ENCODE results near the gene PCYT1A. TPM values are rescaled to one million over a fixed set of nuclear protein-coding genes. Genes with fewer than 3 reads are reported as not detected.
"Not testable (repeated sequence)": the region's sequence is repeated elsewhere in the genome, so short reads cannot be mapped to it uniquely, and the experiment has no call there.

The PCYT1A gene
- total RNA-seq, 1 experiment from 2014 or later: 52.6 TPM

DNA sequence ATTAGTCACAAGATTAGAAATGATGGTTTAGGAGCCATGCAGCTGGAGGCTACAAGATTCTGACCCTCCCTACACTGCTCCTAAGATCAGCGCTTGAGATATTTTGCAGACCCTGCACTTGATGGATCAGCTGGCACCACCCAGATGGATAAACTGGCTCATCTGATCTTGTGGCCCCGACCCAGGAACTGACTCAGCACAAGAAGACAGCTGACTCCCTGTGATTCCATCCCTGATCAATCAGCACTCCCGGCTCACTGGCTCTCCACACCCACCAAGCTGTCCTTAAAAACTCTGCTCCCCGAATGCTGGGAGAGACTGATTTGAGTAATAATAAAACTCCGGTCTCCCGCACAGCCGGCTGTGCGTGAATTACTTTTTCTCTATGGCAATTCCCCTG lies 15.4 kb upstream of the PCYT1A start:
- H3K4me3 ChIP-seq, H3K27me3 ChIP-seq, H3K9me3 ChIP-seq, DNase-seq: not testable (repeated sequence)
- H3K36me3 ChIP-seq: peaks cover 13% of the 10 kb centered on the region; the same call in 1 of the 2 replicates

- not testable (repeated sequence) for H3K4me3 ChIP-seq, H3K27me3 ChIP-seq, H3K9me3 ChIP-seq, DNase-seq
- H3K36me3 ChIP-seq: peaks cover 13% of the 10 kb centered on the region; the same call in 1 of the 2 replicates
Observed at GRCh38 chr3:196302551-196302950, 15.0 kb upstream of the PCYT1A start.

GRCh38 chr3:196298521-196298920 lies 11.0 kb upstream of the PCYT1A start:
- peaks cover 5% of the 10 kb centered on the region; the same call in 1 of the 2 replicates for H3K36me3 ChIP-seq
- H3K9me3 ChIP-seq: no peaks in the 10 kb centered on the region
- no peak overlapping the region for H3K4me3 ChIP-seq
- no peak for DNase-seq
- no peaks in the 10 kb centered on the region for H3K27me3 ChIP-seq

DNA sequence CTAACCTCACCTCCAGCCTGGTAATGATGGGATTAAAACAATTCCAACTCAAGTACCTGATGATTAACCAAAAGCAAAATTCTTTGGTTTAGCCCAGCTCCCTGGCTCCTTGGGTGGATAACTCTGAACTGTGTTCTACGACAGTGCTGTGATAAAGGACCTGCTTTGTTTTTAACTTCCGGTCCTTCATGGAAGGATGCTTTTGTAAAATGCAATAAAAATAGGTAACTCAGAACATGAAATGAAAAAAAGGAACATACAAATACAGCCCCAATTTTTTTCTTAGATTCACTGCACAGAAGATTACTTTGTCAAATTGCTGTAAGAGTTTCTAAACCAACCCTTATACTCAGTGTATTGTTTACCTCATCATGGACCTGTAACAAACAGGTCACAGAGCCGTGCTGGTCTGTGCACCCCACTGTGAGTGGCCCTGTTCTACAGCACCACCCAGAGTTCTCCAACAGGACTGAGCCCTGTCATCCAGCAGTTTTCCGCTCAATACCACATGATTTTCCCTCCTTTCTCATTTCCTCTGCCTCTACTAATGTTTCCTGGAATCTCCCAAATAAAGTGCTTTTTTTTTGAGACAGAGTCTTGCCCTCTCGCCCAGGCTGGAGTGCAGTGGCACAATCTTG lies 4.9 kb upstream of the PCYT1A start:
- Histone ChIP-seq H3K9me3 (no peaks in the 10 kb centered on the region), H3K36me3 (peaks cover 2% of the 10 kb centered on the region; the same call in 1 of the 2 replicates), H3K27me3 (no peaks in the 10 kb centered on the region), H3K4me3 (no peak overlapping the region)
- no peak for DNase-seq

DNA sequence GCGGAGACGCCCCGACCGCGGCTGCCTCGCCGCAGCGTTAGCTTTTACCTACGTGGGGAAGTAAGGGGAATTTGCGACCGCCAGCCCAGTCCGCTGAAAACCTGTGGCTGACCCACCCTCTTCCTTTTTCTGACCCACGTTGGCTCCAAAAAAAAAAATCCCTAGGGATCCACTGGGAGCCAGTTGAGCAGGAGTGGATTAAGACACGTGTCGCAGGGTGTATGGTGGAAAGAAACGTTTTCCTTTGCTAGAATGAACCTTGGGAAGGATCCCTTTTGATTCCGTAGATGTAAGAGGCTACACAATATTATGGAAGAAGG lies 575 bp upstream of the PCYT1A start:
- no peak for DNase-seq
- Histone ChIP-seq H3K36me3 (peaks cover 15% of the 10 kb centered on the region; the same call in 1 of the 2 replicates), H3K9me3 (no peaks in the 10 kb centered on the region), H3K4me3 (peak overlapping the region; percentile 97), H3K27me3 (no peaks in the 10 kb centered on the region)

DNA sequence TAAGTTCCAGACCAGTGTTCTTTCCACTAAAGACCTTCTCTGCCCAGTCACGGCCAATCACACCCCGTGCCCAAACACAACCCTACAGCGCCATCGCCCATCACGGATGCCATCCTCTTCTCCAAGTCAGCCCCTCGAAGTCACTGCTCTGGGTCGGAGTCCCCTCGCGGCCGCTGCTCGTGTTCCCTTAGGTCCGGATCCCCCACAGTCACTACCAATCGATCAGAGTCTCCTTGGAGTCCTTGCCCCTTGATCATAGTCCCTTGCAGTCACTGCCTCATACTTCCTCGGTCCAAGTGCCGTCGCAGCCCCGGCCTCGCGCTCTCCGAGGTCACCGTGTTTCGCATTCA lies 461 bp downstream of the PCYT1A start:
- Histone ChIP-seq H3K9me3 (no peaks in the 10 kb centered on the region), H3K27me3 (no peaks in the 10 kb centered on the region), H3K36me3 (peaks cover 16% of the 10 kb centered on the region; the same call in 1 of the 2 replicates), H3K4me3 (peak overlapping the region; percentile 97)
- DNase-seq: peak; percentile 16

DNA sequence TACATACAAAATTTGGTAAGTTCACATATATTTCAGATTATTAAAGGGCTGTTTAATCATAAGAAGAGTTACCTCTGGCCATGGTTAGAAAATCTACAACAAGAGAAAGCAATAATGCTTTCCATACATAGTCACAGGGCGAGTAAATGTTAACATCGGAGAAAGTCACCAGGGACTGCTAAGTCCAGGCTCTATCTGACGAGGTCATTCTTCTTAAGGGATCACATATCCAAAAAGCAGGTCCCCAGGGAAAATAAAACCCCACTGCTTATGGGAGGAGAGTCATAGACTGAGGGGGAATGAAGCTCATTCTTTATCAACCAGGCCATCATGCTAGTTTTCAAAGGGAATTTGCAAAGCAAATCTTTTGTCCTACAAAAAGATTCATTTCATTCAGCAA lies 3.1 kb downstream of the PCYT1A start:
- Histone ChIP-seq H3K9me3 (no peaks in the 10 kb centered on the region), H3K27me3 (no peaks in the 10 kb centered on the region), H3K36me3 (peaks cover 21% of the 10 kb centered on the region), H3K4me3 (no peak overlapping the region)
- DNase-seq: no peak

DNA sequence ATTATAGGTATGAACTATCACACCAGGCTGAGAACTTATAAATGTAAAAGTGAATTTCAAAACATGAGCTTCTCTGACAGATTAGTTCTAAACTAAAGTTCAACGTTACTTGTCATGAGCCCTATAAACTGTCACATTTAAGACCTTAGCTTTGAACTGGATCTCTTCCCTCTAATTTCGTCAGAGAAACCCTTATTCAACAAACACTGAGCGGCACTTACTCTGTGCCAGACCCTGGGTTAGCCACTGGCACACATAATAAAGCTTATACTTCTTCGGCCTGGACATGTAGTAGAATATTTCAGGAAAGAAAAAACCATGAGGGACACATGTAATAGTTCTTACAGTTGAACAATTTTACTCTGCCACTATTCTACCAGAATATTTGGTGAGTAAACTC lies 5.6 kb downstream of the PCYT1A start:
- no peak overlapping the region for H3K4me3 ChIP-seq
- no peaks in the 10 kb centered on the region for H3K9me3 ChIP-seq
- no peaks in the 10 kb centered on the region for H3K27me3 ChIP-seq
- H3K36me3 ChIP-seq: peaks cover 19% of the 10 kb centered on the region
- no peak for DNase-seq

DNA sequence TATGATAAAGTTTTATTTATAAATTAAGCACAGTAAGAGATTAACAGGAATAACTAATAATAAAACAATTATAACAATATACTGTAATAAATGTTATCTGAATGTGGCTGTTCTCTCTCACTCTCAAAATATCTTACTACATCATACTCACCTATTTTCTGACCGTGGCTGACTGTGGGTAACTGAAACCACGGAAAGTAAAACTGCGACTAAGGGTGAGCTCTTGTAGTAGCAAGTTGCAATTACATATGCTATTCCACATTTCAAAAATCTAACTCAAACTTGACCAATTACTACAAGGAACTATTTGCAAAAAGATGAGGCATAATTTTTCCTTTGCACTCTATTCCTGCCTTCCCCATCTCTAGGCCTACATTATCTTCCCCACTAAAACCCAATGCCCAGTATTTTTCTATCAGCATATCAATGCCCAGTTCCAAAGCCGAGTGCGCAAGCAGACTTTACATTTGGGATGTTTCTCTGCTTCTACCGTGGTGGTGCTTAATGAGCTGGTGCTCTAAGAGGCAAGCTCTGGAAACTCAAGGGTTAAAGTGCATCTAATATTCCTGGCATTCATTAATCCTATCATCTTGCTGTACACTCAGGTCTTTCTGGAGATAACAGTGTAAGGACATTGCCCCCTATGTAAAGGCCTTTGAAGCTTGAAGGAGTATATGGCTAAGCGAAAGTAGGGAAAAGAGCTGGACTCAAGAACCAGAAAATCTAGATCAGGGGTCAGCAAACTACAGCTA lies 6.7 kb downstream of the PCYT1A start:
- Histone ChIP-seq H3K36me3 (peaks cover 19% of the 10 kb centered on the region), H3K4me3 (no peak overlapping the region), H3K27me3 (no peaks in the 10 kb centered on the region), H3K9me3 (no peaks in the 10 kb centered on the region)
- no peak for DNase-seq

DNA sequence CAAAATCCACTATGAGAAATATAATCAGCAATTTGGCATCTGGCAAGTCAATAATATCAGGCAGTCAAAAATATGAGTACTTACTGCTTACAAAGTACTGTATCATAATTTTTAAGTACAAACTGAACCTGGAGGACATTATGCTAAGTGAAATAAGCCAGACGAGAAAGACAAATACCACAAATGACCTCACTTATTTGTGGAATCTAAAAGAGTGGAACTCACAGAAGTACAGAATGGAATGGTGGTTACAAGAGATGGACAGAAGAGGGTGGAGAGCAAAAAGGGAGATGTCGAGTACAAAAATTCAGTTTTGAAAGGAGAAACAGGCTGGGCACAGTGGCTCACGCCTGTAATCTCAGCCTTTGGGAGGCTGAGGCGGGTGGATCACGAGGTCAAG lies 12.4 kb downstream of the PCYT1A start:
- Histone ChIP-seq H3K36me3 (peaks cover 31% of the 10 kb centered on the region), H3K27me3 (no peaks in the 10 kb centered on the region), H3K4me3 (no peak overlapping the region), H3K9me3 (no peaks in the 10 kb centered on the region)
- no peak for DNase-seq

- no peak for DNase-seq
- H3K27me3 ChIP-seq: no peaks in the 10 kb centered on the region
- peaks cover 33% of the 10 kb centered on the region for H3K36me3 ChIP-seq
- H3K9me3 ChIP-seq: no peaks in the 10 kb centered on the region
- H3K4me3 ChIP-seq: no peak overlapping the region
Observed at GRCh38 chr3:196274585-196274984, 12.9 kb downstream of the PCYT1A start.

GRCh38 chr3:196273655-196274054 lies 13.9 kb downstream of the PCYT1A start:
- no peak overlapping the region for H3K4me3 ChIP-seq
- no peaks in the 10 kb centered on the region for H3K9me3 ChIP-seq
- H3K36me3 ChIP-seq: peaks cover 39% of the 10 kb centered on the region
- H3K27me3 ChIP-seq: no peaks in the 10 kb centered on the region
- DNase-seq: no peak

DNA sequence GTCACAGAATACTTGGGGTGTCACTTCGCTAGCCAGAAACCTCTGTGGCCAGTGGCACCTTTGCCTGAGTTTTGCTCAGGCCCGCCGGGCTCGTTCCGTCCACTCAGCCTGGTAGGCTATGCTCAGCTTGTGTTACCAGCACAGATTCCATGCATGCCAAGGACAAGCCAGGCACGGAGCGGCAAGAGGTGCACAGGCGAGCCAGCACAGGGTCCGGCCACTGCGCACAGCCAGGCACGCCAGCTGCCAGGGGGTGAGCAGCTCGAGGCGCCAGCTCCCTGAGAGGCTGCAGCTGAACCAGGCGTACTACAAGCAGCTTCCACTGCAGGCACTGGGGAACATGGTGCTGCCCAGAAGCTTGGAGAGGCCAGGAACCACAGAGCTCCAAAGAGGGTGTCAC lies 14.7 kb downstream of the PCYT1A start:
- DNase-seq: no peak
- H3K27me3 ChIP-seq: no peaks in the 10 kb centered on the region
- no peaks in the 10 kb centered on the region for H3K9me3 ChIP-seq
- H3K36me3 ChIP-seq: peaks cover 40% of the 10 kb centered on the region
- H3K4me3 ChIP-seq: no peak overlapping the region

DNA sequence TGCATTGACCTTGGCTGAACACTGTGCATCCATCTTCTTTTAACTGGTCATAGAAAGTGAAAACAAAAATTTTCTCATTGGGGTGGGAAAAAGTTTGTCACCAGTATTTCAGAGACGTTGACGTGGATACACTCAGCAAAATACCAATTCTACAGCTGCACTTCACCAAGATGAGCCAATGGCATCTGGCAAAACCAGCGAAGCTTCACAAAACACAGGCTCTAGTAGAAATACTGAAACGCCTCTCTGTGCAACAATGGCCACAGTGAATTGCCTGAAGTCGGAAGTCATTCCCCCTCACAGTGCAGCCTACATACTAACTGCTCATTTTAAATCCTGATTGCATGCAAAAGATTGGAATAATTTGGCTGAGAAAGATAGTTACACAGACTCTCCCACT lies 17.0 kb downstream of the PCYT1A start:
- no peaks in the 10 kb centered on the region for H3K27me3 ChIP-seq
- no peak overlapping the region for H3K4me3 ChIP-seq
- peaks cover 57% of the 10 kb centered on the region for H3K36me3 ChIP-seq
- no peak for DNase-seq
- H3K9me3 ChIP-seq: no peaks in the 10 kb centered on the region

GRCh38 chr3:196268284-196269163 lies 19.0 kb downstream of the PCYT1A start:
- no peak overlapping the region for H3K4me3 ChIP-seq
- H3K27me3 ChIP-seq: no peaks in the 10 kb centered on the region
- no peaks in the 10 kb centered on the region for H3K9me3 ChIP-seq
- H3K36me3 ChIP-seq: peaks cover 54% of the 10 kb centered on the region
- peak; percentile 79 for DNase-seq

- Histone ChIP-seq H3K36me3 (peaks cover 47% of the 10 kb centered on the region), H3K9me3 (no peaks in the 10 kb centered on the region), H3K4me3 (no peak overlapping the region), H3K27me3 (no peaks in the 10 kb centered on the region)
- DNase-seq: no peak
Observed at GRCh38 chr3:196263819-196264218, 23.7 kb downstream of the PCYT1A start.

DNA sequence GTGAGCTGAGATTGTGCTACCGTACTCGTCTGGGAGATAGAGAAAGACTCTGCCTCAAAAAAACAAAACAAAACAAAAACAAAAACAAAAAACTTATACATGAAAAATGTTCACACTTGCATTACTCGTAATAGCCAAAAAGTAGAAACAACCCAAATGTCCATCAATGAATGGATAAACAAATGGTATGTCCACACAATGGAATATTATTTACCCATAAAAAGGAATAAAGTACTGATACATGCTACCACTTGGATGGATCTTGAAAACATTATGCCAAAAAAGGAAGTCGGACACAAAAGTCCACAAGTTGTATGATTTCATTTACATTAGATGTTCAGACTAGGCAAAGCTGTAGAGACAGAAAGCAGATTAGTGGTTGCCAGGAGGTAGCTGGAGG lies 26.7 kb downstream of the PCYT1A start:
- no peak for DNase-seq
- H3K9me3 ChIP-seq: no peaks in the 10 kb centered on the region
- no peaks in the 10 kb centered on the region for H3K27me3 ChIP-seq
- peaks cover 49% of the 10 kb centered on the region for H3K36me3 ChIP-seq
- no peak overlapping the region for H3K4me3 ChIP-seq

All from MG63 (cell line).